Stomach smooth muscle (tissue), 2 donors: ENCODE results near the gene CMIP.

Experiments used
- H3K27ac ChIP-seq: one replicate; pipeline ENCODE4 v1.7.0; 2013; ENCODE audit warnings: mild to moderate bottlenecking, low read length, inconsistent platforms
- H3K27me3 ChIP-seq, 2 donors: one replicate each; pipeline ENCODE4 v1.7.0; 2013; ENCODE audit warnings: low read length in 2 of 2; ENCODE audit not compliant: insufficient read depth in 2 of 2, control insufficient read depth in 1 of 2
- H3K36me3 ChIP-seq, 2 donors: one replicate each; pipeline ENCODE4 v1.7.0; 2013; ENCODE audit warnings: low read length in 2 of 2; ENCODE audit not compliant: control insufficient read depth in 2 of 2, insufficient read depth in 2 of 2
- H3K4me1 ChIP-seq: one replicate; pipeline ENCODE4 v1.7.0; 2013; ENCODE audit warnings: low read length; ENCODE audit not compliant: control insufficient read depth, insufficient read depth
- H3K4me3 ChIP-seq, 2 donors: one replicate each; pipeline ENCODE4 v1.7.0; 2013; ENCODE audit warnings: low read length in 2 of 2
- H3K9ac ChIP-seq, 2 donors: one replicate each; pipeline ENCODE4 v1.7.0; 2013; ENCODE audit warnings: low read length in 2 of 2, mild to moderate bottlenecking in 1 of 2
- H3K9me3 ChIP-seq, 2 donors: one replicate each; pipeline ENCODE4 v1.7.0; 2013; ENCODE audit warnings: low read length in 2 of 2; ENCODE audit not compliant: control insufficient read depth in 2 of 2
- donor health status: healthy.
- donor health status: Pancreatic carcinoma.

CMIP gene

DNA sequence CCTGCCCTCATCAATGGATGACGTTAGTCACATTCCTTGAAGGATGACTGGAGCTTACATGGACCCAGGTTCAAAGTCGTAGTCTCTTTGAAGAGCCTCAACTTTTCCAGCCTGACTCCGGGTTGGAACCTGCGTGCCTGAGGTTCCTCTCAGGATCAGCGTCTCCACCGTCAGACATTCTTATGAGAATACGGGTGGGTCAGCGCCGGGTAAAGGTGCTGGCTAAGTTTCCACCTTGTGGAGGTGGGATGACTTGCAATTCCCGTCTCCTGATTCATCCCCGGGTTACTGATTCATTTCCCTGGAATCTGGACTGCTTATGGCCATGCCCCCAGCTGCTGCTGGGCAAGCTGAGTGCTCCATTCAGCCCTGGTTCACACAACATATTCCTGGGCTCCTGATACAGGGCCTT lies 38.9 kb upstream of the CMIP start:
- Histone ChIP-seq H3K36me3 (no peaks in the 10 kb centered on the region), H3K9me3 (no peaks in the 10 kb centered on the region), H3K4me1 (peaks cover 11% of the 10 kb centered on the region), H3K4me3 (no peak overlapping the region), H3K27ac (no peak overlapping the region), H3K9ac (no peak overlapping the region), H3K27me3 (no peaks in the 10 kb centered on the region)

DNA sequence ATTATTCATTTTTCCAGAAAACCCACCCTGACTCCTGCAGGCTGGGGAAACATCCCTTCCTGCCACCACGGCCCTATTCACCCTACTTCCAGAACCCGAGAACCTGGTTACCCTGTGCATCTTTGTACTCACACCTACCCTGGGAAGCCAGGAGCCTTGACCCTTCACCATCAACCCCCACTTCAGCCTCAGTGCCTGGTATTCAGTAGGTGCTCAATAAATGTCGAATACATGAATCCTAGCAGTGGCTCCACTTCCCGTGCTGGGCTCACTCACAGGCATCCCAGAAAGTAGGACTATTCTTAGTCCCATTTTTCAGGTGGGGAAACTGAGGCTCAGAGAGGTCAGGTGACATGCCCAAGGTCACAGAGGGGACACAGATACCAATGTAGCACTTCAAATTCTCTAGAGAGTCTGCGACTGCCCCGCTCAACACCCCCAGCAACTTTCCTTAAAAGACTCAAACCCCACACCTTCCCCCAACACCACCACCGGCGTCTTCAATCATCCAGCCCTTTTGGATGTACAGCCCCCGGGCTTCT lies 36.1 kb upstream of the CMIP start:
- H3K9me3 ChIP-seq, result no peaks in the 10 kb centered on the region
- H3K36me3 ChIP-seq, result no peaks in the 10 kb centered on the region
- peaks cover 6% of the 10 kb centered on the region for H3K4me1 ChIP-seq
- no peaks in the 10 kb centered on the region for H3K27me3 ChIP-seq
- H3K9ac ChIP-seq, result no peak overlapping the region
- H3K27ac ChIP-seq, result no peak overlapping the region
- no peak overlapping the region for H3K4me3 ChIP-seq

DNA sequence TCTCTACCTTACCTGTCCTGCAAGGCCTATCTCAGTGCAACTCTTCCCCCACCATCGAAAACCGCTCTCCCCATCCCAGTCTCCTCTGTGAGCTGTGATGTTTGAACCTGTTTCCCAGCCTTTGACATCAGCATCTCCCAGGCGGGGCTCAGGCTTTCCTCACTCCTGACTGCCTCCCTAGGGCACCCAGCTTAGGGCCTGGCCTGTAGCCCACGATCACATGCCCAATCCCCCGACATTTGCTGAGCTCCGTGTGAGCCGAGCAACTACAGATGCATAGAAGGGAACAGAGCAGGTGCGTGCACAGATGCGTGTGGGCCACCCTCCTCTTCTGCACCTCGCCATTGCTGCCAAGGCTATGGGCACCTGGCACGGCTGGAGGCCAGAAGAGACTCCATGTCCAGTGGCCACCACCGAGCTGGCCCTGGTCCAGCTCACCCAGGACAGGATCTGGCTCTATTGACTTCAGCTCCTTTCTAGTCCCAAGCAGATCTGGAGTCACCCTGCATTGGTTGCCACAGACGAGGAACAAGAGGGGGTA lies 35.5 kb upstream of the CMIP start:
- Histone ChIP-seq H3K36me3 (no peaks in the 10 kb centered on the region), H3K4me1 (no peaks in the 10 kb centered on the region), H3K27ac (no peak overlapping the region), H3K27me3 (no peaks in the 10 kb centered on the region), H3K9me3 (no peaks in the 10 kb centered on the region), H3K4me3 (no peak overlapping the region), H3K9ac (no peak overlapping the region)

DNA sequence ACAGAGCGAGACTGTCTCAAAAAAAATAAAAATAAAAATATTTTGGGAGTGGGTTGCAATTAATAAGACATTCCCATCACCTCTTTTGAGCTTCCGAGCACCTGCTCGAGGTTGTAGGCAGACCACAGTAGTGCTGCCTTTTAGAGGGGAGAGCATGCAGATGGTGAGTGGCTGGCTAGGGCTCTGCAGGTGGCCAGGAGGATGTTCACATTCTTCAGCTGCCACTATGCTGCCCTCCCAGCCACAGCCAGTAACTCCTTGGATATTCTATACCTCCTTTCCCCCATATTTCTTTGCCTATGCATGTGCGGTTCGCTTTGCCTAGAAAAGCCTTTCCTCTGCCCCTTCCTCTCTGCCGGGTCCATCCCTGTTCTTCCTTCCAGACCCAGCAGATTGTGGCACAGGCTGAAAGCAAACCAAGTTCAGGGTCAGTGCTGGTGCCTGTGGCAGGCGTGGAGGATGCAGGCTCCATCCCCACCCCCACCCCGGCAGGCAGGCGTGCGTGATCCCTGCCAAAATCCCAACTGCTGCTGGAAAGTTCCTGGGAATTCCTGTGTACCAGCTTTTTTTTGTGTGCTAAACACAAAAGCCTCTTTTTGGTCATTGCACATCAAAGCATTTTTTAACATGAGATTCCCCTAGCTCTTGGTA lies 33.8 kb upstream of the CMIP start:
- no peak overlapping the region for H3K27ac ChIP-seq
- no peak overlapping the region for H3K9ac ChIP-seq
- H3K27me3 ChIP-seq, result no peaks in the 10 kb centered on the region
- no peaks in the 10 kb centered on the region for H3K9me3 ChIP-seq
- no peak overlapping the region for H3K4me3 ChIP-seq
- no peaks in the 10 kb centered on the region for H3K36me3 ChIP-seq
- no peaks in the 10 kb centered on the region for H3K4me1 ChIP-seq

DNA sequence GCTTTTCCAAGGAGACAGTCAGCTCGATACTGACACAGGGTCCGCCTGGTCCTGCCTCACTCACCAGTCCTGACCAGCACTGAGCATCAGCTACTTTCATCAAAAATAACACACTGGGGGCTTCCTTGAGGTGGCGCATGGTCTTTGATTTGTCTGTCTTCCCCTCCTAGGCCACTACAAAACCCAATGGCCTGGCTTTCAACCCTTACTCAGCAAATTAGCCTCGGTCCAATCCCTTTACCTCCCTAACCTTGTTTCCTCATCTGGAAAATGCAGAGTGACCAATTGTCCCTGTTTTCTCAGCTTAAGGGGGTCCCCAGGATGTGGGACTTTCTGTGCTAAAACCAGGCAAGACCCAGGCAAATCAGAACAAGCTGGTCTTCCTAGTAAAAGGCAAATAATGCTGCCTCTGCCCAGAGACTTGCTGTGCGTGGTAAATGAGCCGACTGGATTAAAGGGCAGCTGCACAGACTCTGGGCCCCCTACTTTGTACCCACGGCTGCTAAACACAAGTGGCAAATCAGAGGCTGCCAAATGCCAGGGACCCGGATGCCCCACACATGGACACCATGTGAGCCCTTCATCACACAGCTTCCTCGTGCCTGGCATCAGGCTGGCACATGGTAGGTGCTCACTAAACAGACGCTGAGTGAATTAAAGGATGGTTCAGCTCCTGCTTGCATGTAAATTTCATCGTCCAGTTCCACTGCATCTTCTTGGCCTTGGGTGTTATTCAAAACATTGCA lies 31.2 kb upstream of the CMIP start:
- Histone ChIP-seq H3K4me1 (no peaks in the 10 kb centered on the region), H3K9me3 (no peaks in the 10 kb centered on the region), H3K36me3 (no peaks in the 10 kb centered on the region), H3K4me3 (no peak overlapping the region), H3K9ac (no peak overlapping the region), H3K27me3 (no peaks in the 10 kb centered on the region), H3K27ac (no peak overlapping the region)

DNA sequence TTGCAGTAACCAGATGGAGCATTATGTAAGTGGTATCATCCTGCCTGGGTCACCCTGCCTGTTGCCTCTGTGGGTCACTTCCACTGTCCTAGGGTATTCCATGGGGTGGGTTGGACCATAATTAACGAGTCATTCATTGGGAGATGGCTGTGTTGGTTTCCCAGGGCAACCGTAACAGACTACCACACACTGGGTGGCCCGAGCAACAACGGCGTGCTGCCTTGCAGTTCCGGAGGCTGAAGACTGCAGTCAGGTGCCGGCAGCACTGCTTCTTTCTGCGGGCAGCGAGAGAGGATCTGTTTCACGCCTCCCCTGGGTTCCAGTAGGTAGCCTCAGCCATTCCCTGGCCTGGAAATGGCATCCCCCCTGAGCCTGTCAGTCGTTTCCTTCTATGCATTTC lies 28.9 kb upstream of the CMIP start:
- Histone ChIP-seq H3K9ac (no peak overlapping the region), H3K9me3 (no peaks in the 10 kb centered on the region), H3K27me3 (no peaks in the 10 kb centered on the region), H3K36me3 (no peaks in the 10 kb centered on the region), H3K4me1 (no peaks in the 10 kb centered on the region), H3K4me3 (no peak overlapping the region), H3K27ac (no peak overlapping the region)

DNA sequence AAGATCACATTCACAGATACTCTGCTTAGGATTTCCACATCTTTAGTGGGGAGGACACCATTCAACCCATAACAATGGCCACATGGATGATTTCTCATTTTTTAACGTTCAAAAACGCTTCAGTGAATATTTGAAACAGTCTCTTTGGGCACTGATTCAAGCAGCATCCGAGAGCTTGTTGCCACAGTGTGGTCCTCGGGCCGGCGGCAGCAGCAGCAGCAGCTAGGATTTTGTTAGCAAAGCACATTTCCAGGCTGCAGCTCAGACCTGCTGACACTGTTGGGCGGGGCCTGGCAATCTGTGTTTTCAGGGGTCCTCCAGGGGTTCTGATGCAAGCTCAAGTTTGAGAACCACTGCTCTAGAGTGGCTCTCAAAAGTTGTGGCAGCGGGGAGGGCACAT lies 27.9 kb upstream of the CMIP start:
- H3K4me1 ChIP-seq, result no peaks in the 10 kb centered on the region
- H3K27me3 ChIP-seq, result no peaks in the 10 kb centered on the region
- no peak overlapping the region for H3K9ac ChIP-seq
- H3K9me3 ChIP-seq, result no peaks in the 10 kb centered on the region
- H3K27ac ChIP-seq, result no peak overlapping the region
- no peaks in the 10 kb centered on the region for H3K36me3 ChIP-seq
- H3K4me3 ChIP-seq, result no peak overlapping the region

DNA sequence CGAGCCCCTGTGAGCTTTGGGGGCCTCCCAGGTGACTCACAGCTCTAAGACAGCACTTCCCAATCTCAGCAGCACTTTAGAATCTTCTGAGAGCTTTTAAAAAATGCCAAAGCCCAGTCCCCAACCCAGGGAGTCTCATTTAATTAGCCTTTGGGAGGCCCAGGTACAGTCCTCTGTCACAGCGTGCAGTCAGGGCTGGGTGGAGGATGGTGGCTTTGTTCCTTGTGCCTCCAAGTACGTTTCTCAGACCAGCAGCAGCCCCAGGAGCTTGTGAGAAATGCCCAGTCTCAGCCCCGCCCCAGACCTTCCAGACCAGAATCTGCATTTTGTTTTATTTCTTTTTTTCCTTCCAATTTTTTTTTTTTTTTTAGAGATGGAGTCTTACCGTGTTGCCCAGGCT lies 27.4 kb upstream of the CMIP start:
- Histone ChIP-seq H3K4me1 (no peaks in the 10 kb centered on the region), H3K9me3 (no peaks in the 10 kb centered on the region), H3K4me3 (no peak overlapping the region), H3K27me3 (no peaks in the 10 kb centered on the region), H3K36me3 (no peaks in the 10 kb centered on the region), H3K27ac (no peak overlapping the region), H3K9ac (no peak overlapping the region)

DNA sequence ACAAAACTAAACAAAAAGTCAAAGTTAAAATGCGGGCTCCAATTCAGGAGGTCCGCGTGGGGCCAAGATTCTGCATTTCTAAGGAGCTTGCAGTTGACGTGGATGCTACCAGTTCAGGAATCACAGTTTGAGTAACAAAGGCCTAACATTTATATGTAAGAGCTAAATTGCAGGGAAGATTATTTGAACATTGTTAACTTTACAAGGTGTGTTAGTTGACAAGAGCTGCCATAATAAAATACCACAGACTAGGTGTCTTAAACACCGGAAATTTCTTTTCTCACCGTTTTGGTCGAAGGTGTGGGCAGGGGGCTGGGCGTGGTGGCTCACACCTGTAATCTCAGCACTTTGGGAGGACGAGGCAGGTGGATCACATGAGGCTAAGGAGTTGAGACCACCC lies 24.8 kb upstream of the CMIP start:
- H3K36me3 ChIP-seq, result no peaks in the 10 kb centered on the region
- H3K4me1 ChIP-seq, result no peaks in the 10 kb centered on the region
- no peaks in the 10 kb centered on the region for H3K9me3 ChIP-seq
- H3K27ac ChIP-seq, result no peak overlapping the region
- H3K4me3 ChIP-seq, result no peak overlapping the region
- H3K27me3 ChIP-seq, result no peaks in the 10 kb centered on the region
- no peak overlapping the region for H3K9ac ChIP-seq

DNA sequence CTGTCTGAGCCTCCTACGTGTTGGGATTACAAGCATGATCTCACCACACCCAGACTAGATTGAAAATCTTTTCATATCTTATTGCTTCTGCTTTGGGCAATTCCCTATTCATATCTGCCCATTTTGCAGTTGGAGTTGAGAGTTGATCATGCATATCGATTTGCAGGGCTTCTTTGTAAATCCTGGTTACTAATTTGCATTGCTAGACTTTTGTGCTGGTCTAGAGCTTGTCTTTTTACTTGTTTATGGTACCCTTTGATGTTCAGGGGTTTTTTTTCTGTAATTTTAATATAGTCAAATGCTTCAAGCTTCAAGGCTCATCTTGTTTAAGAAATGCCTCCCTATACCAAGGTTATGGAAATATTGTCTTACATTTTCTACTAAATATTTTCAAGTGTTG lies 23.5 kb upstream of the CMIP start:
- Histone ChIP-seq H3K4me3 (no peak overlapping the region), H3K27me3 (no peaks in the 10 kb centered on the region), H3K27ac (no peak overlapping the region), H3K9ac (no peak overlapping the region), H3K9me3 (no peaks in the 10 kb centered on the region), H3K4me1 (no peaks in the 10 kb centered on the region), H3K36me3 (no peaks in the 10 kb centered on the region)

DNA sequence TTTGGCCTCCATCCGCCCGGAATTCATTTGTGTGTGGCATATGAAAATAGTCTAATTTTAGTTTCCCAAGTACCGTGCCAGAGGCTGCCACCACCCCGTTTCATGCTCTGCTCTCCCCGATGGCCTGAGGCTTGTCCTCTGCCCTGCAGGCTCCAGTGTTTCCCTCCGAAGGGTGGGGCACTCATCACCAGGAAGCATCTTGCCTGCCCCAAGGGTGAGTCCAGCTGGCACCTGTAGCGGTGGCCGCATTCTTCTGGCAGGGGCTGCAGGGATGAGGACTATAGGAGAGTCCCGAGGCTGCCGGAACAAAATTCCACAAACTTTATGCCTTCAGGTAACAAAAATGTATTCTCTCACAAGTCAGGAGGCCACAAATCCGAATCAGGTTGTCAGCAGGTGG lies 23.1 kb upstream of the CMIP start:
- Histone ChIP-seq H3K9me3 (no peaks in the 10 kb centered on the region), H3K4me3 (no peak overlapping the region), H3K4me1 (no peaks in the 10 kb centered on the region), H3K27ac (no peak overlapping the region), H3K9ac (no peak overlapping the region), H3K27me3 (no peaks in the 10 kb centered on the region), H3K36me3 (no peaks in the 10 kb centered on the region)
